HG03045 (cell line): ENCODE results near the gene SAA1.

Source experiments
- ATAC-seq: cut with Tn5 transposase; IDR thresholded peaks from one replicate; pipeline ENCODE4 v1.9.1; 2021; ENCODE audit warnings: mild to moderate bottlenecking, moderate library complexity; ENCODE audit not compliant: unreplicated experiment

Gene SAA1

GRCh38 chr11:18307461-18308139 is 41.5 kb downstream of the SAA1 start:
- ATAC-seq = no peak

GRCh38 chr11:18308242-18308641 is 42.2 kb downstream of the SAA1 start:
- ATAC-seq = no peak

- ATAC-seq = no peak
Observed at GRCh38 chr11:18309691-18310090, 43.6 kb downstream of the SAA1 start.

- ATAC-seq = no peak
Observed at GRCh38 chr11:18310800-18311340, 44.8 kb downstream of the SAA1 start.

GRCh38 chr11:18312012-18312411 is 45.9 kb downstream of the SAA1 start:
- ATAC-seq = no peak

GRCh38 chr11:18312663-18313420 is 46.8 kb downstream of the SAA1 start:
- ATAC-seq = no peak

GRCh38 chr11:18313965-18314763 is 48.1 kb downstream of the SAA1 start:
- no peak for ATAC-seq

- no peak for ATAC-seq
Observed at GRCh38 chr11:18314784-18315523, 48.9 kb downstream of the SAA1 start.

- ATAC-seq = no peak
Observed at GRCh38 chr11:18315893-18316292, 49.8 kb downstream of the SAA1 start.

- no peak for ATAC-seq
Observed at GRCh38 chr11:18317551-18317950, 51.5 kb downstream of the SAA1 start.
